HCT116 (cell line): ENCODE results near the gene BLOC1S6. TPM values are rescaled to one million over a fixed set of nuclear protein-coding genes. Genes with fewer than 3 reads are reported as not detected.

Experiments
- ATAC-seq: fragments of 200-7000 bp; cut with Tn5 transposase; 2 replicates; pipeline ENCODE4 v1.9.1; 2020; ENCODE audit warnings: mild to moderate bottlenecking, moderate library complexity
- BruUV-seq: library from RNA; stranded (reverse); fragments of 400-500 nt; replicated peaks from 2 replicates; lab custom pipeline; 2021; lab: Mats Ljungman, UMichigan
- CTCF ChIA-PET: fragments of 300-600 bp; sonication (Branson Sonifier 250); formaldehyde crosslinking; loops from one replicate; lab custom pipeline; 2021; ENCODE audit warnings: antibody characterized with exemption; lab: Charles Lee
- POLR2A ChIA-PET: fragments of 300-600, 350-600 bp; sonication (Branson Sonifier 250); formaldehyde crosslinking; loops from one replicate; lab custom pipeline; 2021; ENCODE audit warnings: antibody characterized with exemption; lab: Charles Lee
- RAD21 ChIA-PET, 2 experiments: fragments of 300-600 bp; sonication (Branson Sonifier 250); formaldehyde crosslinking; loops; one replicate each; lab custom pipeline; 2023; ENCODE audit warnings: low total read pairs in 2 of 2; ENCODE audit not compliant: uncharacterized antibody in 2 of 2, unreplicated experiment in 2 of 2, low non-redundant PET in 1 of 2; lab: Charles Lee
- DNase-seq: peaks from one replicate; pipeline ENCODE4 v3.0.0-alpha.2; 2010; ENCODE audit warnings: low read depth, low spot score
- H2AFZ ChIP-seq: fragments of 200-600 bp; shearing (Covaris generic), sonication (generic); 2 replicates; pipeline ENCODE4 v1.6.1; 2017; ENCODE audit warnings: low read depth, mixed run types, mixed read lengths, antibody characterized with exemption, low read length; ENCODE audit not compliant: poor library complexity, severe bottlenecking
- H3K27ac ChIP-seq: 2 replicates; pipeline ENCODE4 v1.5.1; 2012; ENCODE audit warnings: low read depth, low read length
- H3K27me3 ChIP-seq: fragments of 200-600 bp; sonication (generic); 2 replicates; pipeline ENCODE4 v1.6.1; 2016; ENCODE audit warnings: mixed run types, low read length, mixed read lengths; ENCODE audit not compliant: insufficient read depth
- H3K36me3 ChIP-seq, 2 experiments: fragments of 200-500 bp in 1 of 2; fragments of 200-600 bp in 1 of 2; sonication (Bioruptor generic) in 1 of 2; sonication (generic) in 1 of 2; 2 replicates each; pipeline versions ENCODE4 v1.5.1 to v1.6.1; 2014 to 2016; ENCODE audit warnings: low read length in 2 of 2, inconsistent platforms in 1 of 2, mixed read lengths in 1 of 2, mixed run types in 1 of 2; ENCODE audit not compliant: insufficient read depth in 2 of 2, control insufficient read depth in 1 of 2
- H3K4me1 ChIP-seq, 2 experiments: fragments of 200-600 bp in 1 of 2; sonication (generic) in 1 of 2; 2 replicates each; pipeline versions ENCODE4 v1.5.1 to v1.6.1; 2012 to 2017; ENCODE audit warnings: low read length in 2 of 2, inconsistent platforms in 1 of 2, mild to moderate bottlenecking in 1 of 2, mixed read lengths in 1 of 2, mixed run types in 1 of 2, moderate library complexity in 1 of 2; ENCODE audit not compliant: insufficient read depth in 2 of 2, control insufficient read depth in 1 of 2
- H3K4me2 ChIP-seq: fragments of 200-600 bp; sonication (generic); 2 replicates; pipeline ENCODE4 v1.6.1; 2017; ENCODE audit warnings: mixed run types, low read length, mixed read lengths
- H3K4me3 ChIP-seq, 2 experiments: fragments of 200-600 bp in 1 of 2; sonication (generic) in 1 of 2; replicated peaks in 1 of 2; 2 replicates each; pipeline ENCODE4 v1.5.1; 2011 to 2016; ENCODE audit warnings: low read length in 2 of 2, control low read depth in 1 of 2, low read depth in 1 of 2, mild to moderate bottlenecking in 1 of 2, mixed read lengths in 1 of 2, mixed run types in 1 of 2
- H3K79me2 ChIP-seq: fragments of 200-600 bp; sonication (generic); 2 replicates; pipeline ENCODE4 v1.6.1; 2017; ENCODE audit warnings: mild to moderate bottlenecking, mixed run types, low read length, moderate library complexity, mixed read lengths; ENCODE audit not compliant: insufficient read depth
- H3K9ac ChIP-seq: fragments of 200-600 bp; sonication (generic); 2 replicates; pipeline ENCODE4 v1.6.1; 2016; ENCODE audit warnings: low read length, mixed read lengths
- H3K9me2 ChIP-seq: fragments of 200-600 bp; sonication (generic), shearing (Covaris generic); 2 replicates; pipeline ENCODE4 v1.6.1; 2017; ENCODE audit warnings: mixed run types, mild to moderate bottlenecking, moderate library complexity; ENCODE audit not compliant: insufficient read depth
- H3K9me3 ChIP-seq, 2 experiments: fragments of 200-500 bp in 1 of 2; fragments of 200-600 bp in 1 of 2; sonication (Bioruptor generic) in 1 of 2; sonication (generic) in 1 of 2; 2 replicates each; pipeline ENCODE4 v1.6.1; 2014 to 2017; ENCODE audit warnings: low read length in 2 of 2, mixed read lengths in 2 of 2, inconsistent platforms in 1 of 2, low read depth in 1 of 2, mild to moderate bottlenecking in 1 of 2, mixed run types in 1 of 2, moderate library complexity in 1 of 2; ENCODE audit not compliant: control insufficient read depth in 1 of 2, insufficient read depth in 1 of 2
- H4K20me1 ChIP-seq: fragments of 200-600 bp; sonication (generic), shearing (Covaris generic); 2 replicates; pipeline ENCODE4 v1.6.1; 2017; ENCODE audit warnings: mixed run types, mild to moderate bottlenecking, moderate library complexity; ENCODE audit not compliant: insufficient read depth
- POLR2A ChIP-seq: IDR thresholded peaks from 2 replicates; pipeline ENCODE4 v1.7.0; 2011; ENCODE audit warnings: borderline replicate concordance; ENCODE audit not compliant: insufficient read depth, insufficient read length; ENCODE audit errors: extremely low read depth
- POLR2AphosphoS5 ChIP-seq: IDR thresholded peaks from 2 replicates; pipeline ENCODE4 v1.6.1; 2011; ENCODE audit warnings: mild to moderate bottlenecking, low read depth, low read length, moderate library complexity
- intact Hi-C: fragments of 100-400 bp; cut with micrococcal nuclease; formaldehyde crosslinking; loops from 2 replicates; pipeline ENCODE4 v1.10.0; 2022
- total RNA-seq: library from RNA; stranded (reverse); gene quantifications from one replicate; pipeline ENCODE4 v1.2.1, GENCODE V29; 2021; ENCODE audit not compliant: unreplicated experiment

BLOC1S6 gene
- total RNA-seq, 1 experiment from 2014 or later: 40.7 TPM

DNA sequence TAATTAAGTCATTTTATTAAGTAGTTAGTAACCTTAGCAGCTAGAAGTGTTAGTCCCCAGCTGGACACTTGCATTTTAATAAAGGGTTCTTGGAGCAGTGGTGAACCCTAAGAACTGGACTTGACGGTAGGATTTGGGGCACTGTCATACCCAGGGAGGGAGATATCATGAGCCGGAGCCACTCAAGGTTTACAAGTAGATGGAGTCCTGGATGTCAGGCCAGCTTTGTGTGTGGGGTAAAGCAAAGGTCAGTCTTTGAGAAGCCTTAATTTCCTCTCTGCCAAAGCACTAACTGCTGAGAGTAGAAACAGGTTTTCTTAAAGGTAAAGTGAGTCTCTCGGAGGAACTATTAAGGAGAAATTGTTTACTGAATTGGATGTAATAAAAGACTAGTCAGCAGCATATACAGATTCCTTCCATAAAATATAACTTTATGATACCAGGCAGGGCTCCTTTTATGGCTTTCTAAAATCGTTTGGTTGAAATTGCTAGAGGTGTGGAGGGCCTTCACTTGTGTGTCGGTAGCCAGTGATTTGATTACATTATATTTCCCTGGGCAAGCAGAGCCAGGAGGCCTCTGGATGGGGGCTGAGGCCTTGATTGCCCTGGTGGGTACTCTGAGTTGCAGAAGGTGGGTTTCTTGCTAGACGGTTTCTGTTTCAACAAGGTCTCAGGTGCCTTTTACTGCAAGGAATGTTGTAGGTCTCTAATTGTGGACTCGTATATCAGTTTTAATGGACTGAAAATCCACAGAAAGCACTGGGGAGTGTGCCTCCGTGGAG is 70.8 kb downstream of the BLOC1S6 start:
- BruUV-seq: no TSS peak
- no peak overlapping the region for H3K27ac ChIP-seq
- H3K9me3 ChIP-seq: no peaks in the 10 kb centered on the region
- H3K4me2 ChIP-seq: no peak overlapping the region
- no peak for TF ChIP-seq POLR2AphosphoS5
- TF ChIP-seq POLR2A: no peak
- H3K9me2 ChIP-seq: no peaks in the 10 kb centered on the region
- H3K79me2 ChIP-seq: no peaks in the 10 kb centered on the region
- H2AFZ ChIP-seq: no peak overlapping the region
- no peak overlapping the region for H3K4me3 ChIP-seq
- intact Hi-C loops: no loop called here
- CTCF ChIA-PET: no interaction called here
- RAD21 ChIA-PET: no interaction called here
- POLR2A ChIA-PET: no interaction called here
- H3K4me1 ChIP-seq: no peaks in the 10 kb centered on the region
- no peaks in the 10 kb centered on the region for H4K20me1 ChIP-seq
- H3K36me3 ChIP-seq: no peaks in the 10 kb centered on the region
- ATAC-seq (no peak), DNase-seq (no peak)
- H3K9ac ChIP-seq: no peak overlapping the region
- H3K27me3 ChIP-seq: no peaks in the 10 kb centered on the region

Other genes with a start within 250 kb of the BLOC1S6 start
- 3.1 TPM for gene GATM, start 208.8 kb upstream of the BLOC1S6 start, total RNA-seq
- gene SLC30A4, start 64.6 kb upstream of the BLOC1S6 start, total RNA-seq: 2.7 TPM
- gene SQOR, start 47.6 kb downstream of the BLOC1S6 start, total RNA-seq: 17.6 TPM